Natural killer cell (primary cell): ENCODE measurements around the gene ADCY2. TPM values are rescaled to one million over a fixed set of nuclear protein-coding genes. Genes with fewer than 3 reads are reported as not detected.

Experiments
- ATAC-seq, 3 donors: fragments of 150-1000 bp in 2 of 3; fragments of 200-7000 bp in 1 of 3; cut with Tn5 transposase; 1 replicate in 1 of 3; 2 replicates in 2 of 3; pipeline ENCODE4 v1.10.0; 2021; ENCODE audit warnings: mild to moderate bottlenecking in 2 of 3, moderate library complexity in 2 of 3
- DNase-seq, 2 donors: peaks; one replicate each; pipeline versions ENCODE4 v3.0.0 to v3.0.0-alpha.2; 2013 to 2021; ENCODE audit warnings: mixed read lengths in 1 of 2
- H3K27ac ChIP-seq: one replicate; pipeline ENCODE4 v1.5.1; 2013; ENCODE audit warnings: mild to moderate bottlenecking, low read length
- H3K27me3 ChIP-seq: one replicate; pipeline ENCODE4 v1.6.1; 2013; ENCODE audit warnings: low read length; ENCODE audit not compliant: control insufficient read depth, insufficient read depth
- H3K36me3 ChIP-seq: one replicate; pipeline ENCODE4 v1.6.1; 2013; ENCODE audit warnings: low read length; ENCODE audit not compliant: control insufficient read depth, insufficient read depth
- H3K4me1 ChIP-seq: one replicate; pipeline ENCODE4 v1.6.1; 2013; ENCODE audit warnings: low read length; ENCODE audit not compliant: control insufficient read depth, insufficient read depth
- H3K4me3 ChIP-seq: one replicate; pipeline ENCODE4 v1.5.1; 2013; ENCODE audit warnings: low read length
- H3K9me3 ChIP-seq: one replicate; pipeline ENCODE4 v1.6.1; 2013; ENCODE audit warnings: low read length; ENCODE audit not compliant: control insufficient read depth, insufficient read depth
- H3K27ac Mint-ChIP-seq, 2 donors: one replicate each; pipeline ENCODE4 v1.8.0; 2022; ENCODE audit warnings: mild to moderate bottlenecking in 2 of 2, mixed read lengths in 2 of 2, moderate library complexity in 1 of 2
- H3K27me3 Mint-ChIP-seq, 2 donors: one replicate each; pipeline ENCODE4 v1.8.0; 2022; ENCODE audit warnings: low read depth in 2 of 2, mixed read lengths in 2 of 2
- H3K36me3 Mint-ChIP-seq: one replicate; pipeline ENCODE4 v1.8.0; 2022; ENCODE audit warnings: mixed read lengths
- H3K4me1 Mint-ChIP-seq, 2 donors: one replicate each; pipeline ENCODE4 v1.8.0; 2022; ENCODE audit warnings: mixed read lengths in 2 of 2
- H3K4me3 Mint-ChIP-seq: one replicate; pipeline ENCODE4 v1.8.0; 2022; ENCODE audit warnings: mild to moderate bottlenecking, moderate library complexity, mixed read lengths
- H3K9me3 Mint-ChIP-seq, 2 donors: one replicate each; pipeline ENCODE4 v1.8.0; 2022; ENCODE audit warnings: mixed read lengths in 2 of 2
- CTCF ChIP-seq: fragments of 200-600 bp; IDR thresholded peaks from one replicate; pipeline ENCODE4 v1.8.0; 2022; ENCODE audit warnings: antibody characterized with exemption
- WGBS: methylation state at CpG from one replicate; pipeline ENCODE4 v1.1.7; 2013; ENCODE audit warnings: missing lambda C conversion rate; ENCODE audit not compliant: insufficient coverage; 5-methylcytosine and 5-hydroxymethylcytosine counted together
- intact Hi-C: fragments of 100-400 bp; cut with micrococcal nuclease; formaldehyde crosslinking; loops from one replicate; pipeline ENCODE4 v1.14.2; 2022
- total RNA-seq, 4 donors: library from RNA; stranded (reverse); fragments of 120-200 nt in 1 of 4; gene quantifications; one replicate each; pipeline versions ENCODE4 v1.2.3 to v1.2.4, GENCODE V29; 2013 to 2022

The ADCY2 gene
- total RNA-seq, 3 donors from 2014 or later (not counting 1 experiment from before 2014, with no cell fraction given), result not detected

DNA sequence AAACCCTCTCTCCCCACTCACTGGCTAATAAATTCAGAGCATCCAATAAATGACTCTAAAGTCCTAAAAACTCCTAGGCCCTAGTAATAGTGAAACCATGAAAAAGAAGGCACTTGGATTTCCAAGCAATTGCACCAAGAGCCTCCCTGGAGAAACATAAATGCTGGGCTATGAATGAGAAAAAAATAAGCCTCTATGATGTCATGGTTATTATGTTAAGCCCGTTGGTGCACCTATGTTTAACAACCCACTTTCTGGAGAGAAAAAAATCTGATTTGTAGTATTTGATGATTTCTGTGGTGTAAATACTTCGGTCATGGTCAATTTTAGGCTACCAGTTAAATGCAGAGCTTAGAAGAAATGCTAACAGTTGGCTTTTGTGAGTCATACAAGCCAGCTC, 446.6 kb downstream of the ADCY2 start:
- no peaks in the 10 kb centered on the region for H3K9me3 Mint-ChIP-seq
- DNase-seq (no peak), ATAC-seq (no peak)
- no peaks in the 10 kb centered on the region for H3K4me1 Mint-ChIP-seq
- H3K36me3 Mint-ChIP-seq, result no peaks in the 10 kb centered on the region
- H3K27ac Mint-ChIP-seq, result no peak overlapping the region
- no peaks in the 10 kb centered on the region for H3K36me3 ChIP-seq
- H3K27ac ChIP-seq, result no peak overlapping the region
- no peak for TF ChIP-seq CTCF
- no peaks in the 10 kb centered on the region for H3K4me1 ChIP-seq
- H3K27me3 ChIP-seq, result no peaks in the 10 kb centered on the region
- WGBS, result 71% methylated on average over 2 of the region's 2 CpGs
- no peak overlapping the region for H3K4me3 ChIP-seq
- intact Hi-C loops, result no loop called here
- H3K9me3 ChIP-seq, result no peaks in the 10 kb centered on the region
- peaks cover 22 to 37% of the 10 kb centered on the region in 2 donors for H3K27me3 Mint-ChIP-seq
- no peak overlapping the region for H3K4me3 Mint-ChIP-seq

DNA sequence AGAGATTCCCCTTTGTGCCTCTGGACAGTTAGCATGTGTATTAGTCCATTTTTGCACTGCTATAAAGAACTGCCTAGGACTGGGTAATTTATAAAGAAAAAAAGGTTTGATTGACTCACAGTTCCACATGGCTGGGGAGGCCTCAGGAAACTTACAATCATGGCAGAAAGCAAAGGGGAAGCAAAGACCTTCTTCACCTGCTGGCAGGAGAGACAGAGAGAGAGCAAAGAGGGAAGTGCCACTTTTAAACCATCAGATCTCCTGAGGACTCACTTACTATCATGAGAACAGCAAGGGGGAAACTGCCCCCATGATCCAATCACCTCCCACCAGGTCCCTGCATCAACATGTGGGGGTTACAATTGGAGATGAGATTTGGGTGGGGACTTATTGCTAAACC, 449.0 kb downstream of the ADCY2 start:
- H3K27ac ChIP-seq, result no peak overlapping the region
- ATAC-seq, result no peak
- H3K36me3 Mint-ChIP-seq, result no peaks in the 10 kb centered on the region
- peaks cover 6% of the 10 kb centered on the region for H3K4me1 ChIP-seq
- no peaks in the 10 kb centered on the region for H3K9me3 Mint-ChIP-seq
- intact Hi-C loops, result no loop called here
- no peak overlapping the region for H3K4me3 ChIP-seq
- H3K27me3 Mint-ChIP-seq, result peaks cover 24 to 30% of the 10 kb centered on the region in 2 donors
- H3K36me3 ChIP-seq, result no peaks in the 10 kb centered on the region
- H3K27ac Mint-ChIP-seq, result no peak overlapping the region
- TF ChIP-seq CTCF, result no peak
- peaks cover 5% of the 10 kb centered on the region for H3K27me3 ChIP-seq
- peaks cover 0 to 8% of the 10 kb centered on the region in 2 donors for H3K4me1 Mint-ChIP-seq
- no peak overlapping the region for H3K4me3 Mint-ChIP-seq
- H3K9me3 ChIP-seq, result no peaks in the 10 kb centered on the region
- no peak for DNase-seq

DNA sequence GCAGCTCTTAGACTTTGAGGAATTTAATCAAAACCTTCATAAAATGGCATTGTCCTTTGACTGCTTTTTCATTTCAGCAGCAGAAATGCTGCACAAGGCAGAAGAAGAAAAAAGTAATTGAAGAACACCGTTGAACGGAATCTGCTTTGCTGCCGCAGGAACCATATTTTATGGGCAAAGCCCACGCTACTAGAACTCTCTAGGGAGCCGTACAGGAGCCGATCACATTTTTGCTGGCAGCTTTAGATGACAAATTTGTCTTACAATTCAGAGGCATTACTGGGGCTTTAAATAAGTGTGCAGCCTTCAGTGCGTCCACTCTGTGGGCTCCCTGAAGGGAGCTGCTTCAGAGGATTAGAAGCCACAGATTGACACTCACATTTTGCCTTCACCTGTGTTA, 449.6 kb downstream of the ADCY2 start:
- no peaks in the 10 kb centered on the region for H3K9me3 Mint-ChIP-seq
- intact Hi-C loops, result no loop called here
- 93% methylated on average over 7 of the region's 7 CpGs for WGBS
- Histone ChIP-seq H3K4me3 (no peak overlapping the region), H3K36me3 (no peaks in the 10 kb centered on the region), H3K27ac (no peak overlapping the region), H3K27me3 (peaks cover 8% of the 10 kb centered on the region), H3K9me3 (no peaks in the 10 kb centered on the region), H3K4me1 (peaks cover 11% of the 10 kb centered on the region)
- ATAC-seq, result no peak
- DNase-seq, result no peak
- H3K27ac Mint-ChIP-seq, result no peak overlapping the region
- H3K36me3 Mint-ChIP-seq, result no peaks in the 10 kb centered on the region
- peaks cover 0 to 10% of the 10 kb centered on the region in 2 donors for H3K4me1 Mint-ChIP-seq
- peaks cover 25 to 27% of the 10 kb centered on the region in 2 donors for H3K27me3 Mint-ChIP-seq
- no peak for TF ChIP-seq CTCF
- no peak overlapping the region for H3K4me3 Mint-ChIP-seq

GRCh38 chr5:7846327-7846726, 450.4 kb downstream of the ADCY2 start:
- no peak for DNase-seq
- intact Hi-C loops, result no loop called here
- no peaks in the 10 kb centered on the region for H3K36me3 Mint-ChIP-seq
- Histone ChIP-seq H3K27ac (no peak overlapping the region), H3K27me3 (peaks cover 10% of the 10 kb centered on the region), H3K36me3 (no peaks in the 10 kb centered on the region), H3K9me3 (no peaks in the 10 kb centered on the region), H3K4me3 (no peak overlapping the region), H3K4me1 (peaks cover 14% of the 10 kb centered on the region)
- H3K27ac Mint-ChIP-seq, result no peak overlapping the region
- H3K4me3 Mint-ChIP-seq, result no peak overlapping the region
- TF ChIP-seq CTCF, result no peak
- no peak for ATAC-seq
- peaks cover 19 to 20% of the 10 kb centered on the region in 2 donors for H3K27me3 Mint-ChIP-seq
- peaks cover 3 to 15% of the 10 kb centered on the region in 2 donors for H3K4me1 Mint-ChIP-seq
- 92% methylated on average over 3 of the region's 5 CpGs for WGBS
- no peaks in the 10 kb centered on the region for H3K9me3 Mint-ChIP-seq
